Fibroblast of lung (primary cell): ENCODE data around the gene SH3D19. TPM values are rescaled to one million over a fixed set of nuclear protein-coding genes. Genes with fewer than 3 reads are reported as not detected.
A peak's percentile ranks its signal among the peaks of the same experiment; 100 is the strongest.

Experiments used
- DNase-seq, 2 donors: peaks; one replicate each; pipeline versions ENCODE4 v3.0.0 to v3.0.0-alpha.2; 2010; ENCODE audit warnings: low read depth in 2 of 2
- H2AFZ ChIP-seq: 2 replicates; pipeline ENCODE4 v1.5.1; 2012; ENCODE audit warnings: low read length, control low read depth, inconsistent platforms
- H3K27ac ChIP-seq: 2 replicates; pipeline ENCODE4 v1.5.1; 2011; ENCODE audit warnings: low read length, control low read depth; ENCODE audit not compliant: insufficient read depth
- H3K27me3 ChIP-seq: 2 replicates; pipeline ENCODE4 v1.5.1; 2011; ENCODE audit warnings: mild to moderate bottlenecking, low read length; ENCODE audit not compliant: control insufficient read depth, insufficient read depth
- H3K36me3 ChIP-seq: 2 replicates; pipeline ENCODE4 v1.5.1; 2011; ENCODE audit warnings: low read length; ENCODE audit not compliant: control insufficient read depth, insufficient read depth
- H3K4me1 ChIP-seq: 2 replicates; pipeline ENCODE4 v1.5.1; 2011; ENCODE audit warnings: low read length; ENCODE audit not compliant: control insufficient read depth, insufficient read depth; ENCODE audit errors: extremely low read depth
- H3K4me2 ChIP-seq: 2 replicates; pipeline ENCODE4 v1.5.1; 2011; ENCODE audit warnings: low read length, control low read depth; ENCODE audit not compliant: insufficient read depth; ENCODE audit errors: extremely low read depth
- H3K4me3 ChIP-seq, 4 experiments: fragments of 200-600 bp in 1 of 4; sonication (generic) in 1 of 4; replicated peaks in 1 of 4; 2 replicates each; pipeline ENCODE4 v1.5.1; 2011 to 2016; ENCODE audit warnings: low read length in 4 of 4, low read depth in 3 of 4, mild to moderate bottlenecking in 3 of 4, control low read depth in 2 of 4, inconsistent platforms in 1 of 4, mixed read lengths in 1 of 4; ENCODE audit not compliant: insufficient read depth in 1 of 4; ENCODE audit errors: control extremely low read depth in 1 of 4
- H3K79me2 ChIP-seq: 2 replicates; pipeline ENCODE4 v1.5.1; 2012; ENCODE audit warnings: mild to moderate bottlenecking, low read length, inconsistent platforms; ENCODE audit not compliant: control insufficient read depth, insufficient read depth
- H3K9ac ChIP-seq: 2 replicates; pipeline ENCODE4 v1.5.1; 2011; ENCODE audit warnings: mild to moderate bottlenecking, low read length, control low read depth; ENCODE audit not compliant: insufficient read depth
- H3K9me3 ChIP-seq: 2 replicates; pipeline ENCODE4 v1.5.1; 2012; ENCODE audit warnings: low read depth, low read length; ENCODE audit not compliant: control insufficient read depth, insufficient read depth
- H4K20me1 ChIP-seq: 2 replicates; pipeline ENCODE4 v1.5.1; 2011; ENCODE audit warnings: low read length; ENCODE audit not compliant: control insufficient read depth, insufficient read depth; ENCODE audit errors: extremely low read depth
- EZH2 ChIP-seq: IDR thresholded peaks from 2 replicates; pipeline ENCODE4 v1.5.1; 2012; ENCODE audit warnings: low read length, control low read depth, mild to moderate bottlenecking; ENCODE audit errors: missing control alignments
- polyA plus RNA-seq, 2 donors: library from polyadenylated mRNA; depleted of rRNA in 1 of 2; stranded (reverse) in 1 of 2; unstranded in 1 of 2; fragments of >200 nt; gene quantifications; 2 replicates each; pipeline ENCODE4 v1.2.1, GENCODE V29; 2011 to 2012; ENCODE audit warnings: missing spikeins in 1 of 2
- total RNA-seq: library from RNA; depleted of rRNA; stranded (reverse); fragments of >200 nt; gene quantifications from 2 replicates; pipeline ENCODE4 v1.2.1, GENCODE V29; 2014
- TF ChIP-seq, protein P1 (sequence below), 2 donors: IDR thresholded peaks in 1 of 2; conservative IDR thresholded peaks in 1 of 2; 1 replicate in 1 of 2; 2 replicates in 1 of 2; pipeline ENCODE4 v1.5.1; 2011 to 2012; ENCODE audit warnings: low read length in 2 of 2, control low read depth in 1 of 2, inconsistent platforms in 1 of 2, low read depth in 1 of 2, mild to moderate bottlenecking in 1 of 2

Gene SH3D19
- total and polyA plus RNA-seq, 2 donors (not counting 1 experiment from before 2014, with no cell fraction given), result 31.4 to 41.3 TPM

DNA sequence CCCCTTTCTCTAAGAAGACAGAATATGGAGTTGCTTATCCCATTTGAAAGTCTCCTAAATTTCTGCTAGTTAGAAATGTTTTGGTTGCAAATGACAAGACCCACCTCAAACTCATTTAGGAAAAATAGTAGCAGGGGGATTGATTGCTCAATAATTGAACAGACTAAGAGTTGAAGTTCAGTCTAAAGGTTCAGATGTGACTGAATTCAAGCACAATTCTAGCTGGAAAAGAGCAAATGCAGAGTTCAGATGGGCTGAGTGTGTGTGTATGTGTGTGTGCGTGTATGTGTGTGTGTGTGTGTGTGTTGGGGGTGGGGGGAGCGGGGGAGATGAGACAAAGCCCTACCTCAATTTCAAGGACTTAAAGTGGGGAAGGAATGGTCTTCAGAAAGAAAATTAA lies 35.7 kb upstream of the SH3D19 start:
- no peaks in the 10 kb centered on the region for H3K9me3 ChIP-seq
- H4K20me1 ChIP-seq, result no peaks in the 10 kb centered on the region
- no peaks in the 10 kb centered on the region for H3K36me3 ChIP-seq
- H3K4me1 ChIP-seq, result no peaks in the 10 kb centered on the region
- no peak for DNase-seq
- no peak overlapping the region for H3K27ac ChIP-seq
- no peak overlapping the region for H3K9ac ChIP-seq
- no peak for TF ChIP-seq EZH2
- TF ChIP-seq, protein P1, sequence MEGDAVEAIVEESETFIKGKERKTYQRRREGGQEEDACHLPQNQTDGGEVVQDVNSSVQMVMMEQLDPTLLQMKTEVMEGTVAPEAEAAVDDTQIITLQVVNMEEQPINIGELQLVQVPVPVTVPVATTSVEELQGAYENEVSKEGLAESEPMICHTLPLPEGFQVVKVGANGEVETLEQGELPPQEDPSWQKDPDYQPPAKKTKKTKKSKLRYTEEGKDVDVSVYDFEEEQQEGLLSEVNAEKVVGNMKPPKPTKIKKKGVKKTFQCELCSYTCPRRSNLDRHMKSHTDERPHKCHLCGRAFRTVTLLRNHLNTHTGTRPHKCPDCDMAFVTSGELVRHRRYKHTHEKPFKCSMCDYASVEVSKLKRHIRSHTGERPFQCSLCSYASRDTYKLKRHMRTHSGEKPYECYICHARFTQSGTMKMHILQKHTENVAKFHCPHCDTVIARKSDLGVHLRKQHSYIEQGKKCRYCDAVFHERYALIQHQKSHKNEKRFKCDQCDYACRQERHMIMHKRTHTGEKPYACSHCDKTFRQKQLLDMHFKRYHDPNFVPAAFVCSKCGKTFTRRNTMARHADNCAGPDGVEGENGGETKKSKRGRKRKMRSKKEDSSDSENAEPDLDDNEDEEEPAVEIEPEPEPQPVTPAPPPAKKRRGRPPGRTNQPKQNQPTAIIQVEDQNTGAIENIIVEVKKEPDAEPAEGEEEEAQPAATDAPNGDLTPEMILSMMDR (conservative IDR thresholded peaks at IDR 0.05 in 1 of 2, IDR thresholded peaks at IDR 0.05 in 1 of 2; ENCODE audit: low read depth in 1 of 2, low read length in 2 of 2), result no peak
- H3K4me3 ChIP-seq, result no peak overlapping the region
- no peaks in the 10 kb centered on the region for H3K27me3 ChIP-seq
- H2AFZ ChIP-seq, result no peak overlapping the region
- H3K79me2 ChIP-seq, result no peaks in the 10 kb centered on the region
- H3K4me2 ChIP-seq, result no peak overlapping the region

DNA sequence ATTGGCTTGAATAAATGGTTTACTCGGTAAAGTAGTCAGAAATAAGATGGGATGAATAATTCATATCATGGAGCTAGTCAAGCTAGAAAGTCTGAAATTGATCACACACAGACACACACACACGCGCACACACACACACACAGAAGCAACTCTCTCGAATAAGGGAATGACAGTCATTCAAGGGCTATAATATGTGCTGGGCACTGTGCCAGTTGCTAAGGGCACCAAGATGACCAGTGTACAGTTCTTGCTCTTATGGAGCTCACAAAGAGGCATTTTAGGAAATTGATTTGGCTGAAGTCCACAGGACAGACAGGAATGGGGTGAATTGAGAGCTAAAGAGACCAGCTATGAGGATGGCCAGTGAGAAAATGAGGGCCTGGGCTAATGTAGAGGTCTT lies 34.2 kb upstream of the SH3D19 start:
- Histone ChIP-seq H3K4me2 (no peak overlapping the region), H3K36me3 (no peaks in the 10 kb centered on the region), H3K4me1 (no peaks in the 10 kb centered on the region)

DNA sequence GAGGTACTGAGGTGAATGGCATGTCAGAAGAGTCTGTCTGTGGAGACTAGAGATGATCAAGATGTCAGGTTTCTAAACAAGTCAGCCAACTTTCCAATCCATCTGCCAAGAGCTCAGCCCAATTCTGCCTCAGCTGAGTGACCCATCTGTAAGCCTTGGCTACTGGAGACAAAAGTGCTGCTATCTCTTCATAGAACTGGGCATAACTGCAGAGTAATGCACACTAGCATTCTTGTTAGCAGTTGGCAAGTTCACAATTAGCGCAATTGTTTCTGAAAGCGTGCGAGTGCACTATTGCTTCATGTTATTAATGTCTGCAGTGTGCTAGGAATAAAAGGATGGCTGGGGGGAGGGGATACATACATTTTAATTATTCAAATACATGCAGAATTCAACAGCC lies 32.9 kb upstream of the SH3D19 start:
- Histone ChIP-seq H4K20me1 (no peaks in the 10 kb centered on the region), H3K79me2 (no peaks in the 10 kb centered on the region), H3K4me1 (no peaks in the 10 kb centered on the region), H3K4me3 (no peak overlapping the region), H3K27me3 (no peaks in the 10 kb centered on the region), H3K4me2 (no peak overlapping the region), H3K9me3 (no peaks in the 10 kb centered on the region), H2AFZ (no peak overlapping the region), H3K27ac (no peak overlapping the region), H3K9ac (no peak overlapping the region), H3K36me3 (no peaks in the 10 kb centered on the region)
- TF ChIP-seq, protein P1 (conservative IDR thresholded peaks at IDR 0.05 in 1 of 2, IDR thresholded peaks at IDR 0.05 in 1 of 2; ENCODE audit: low read depth in 1 of 2, low read length in 2 of 2), result no peak
- no peak for TF ChIP-seq EZH2
- peak in 1 of 2 donors; percentile 3 for DNase-seq

More for the DNA sequence above, 34.2 kb upstream of the SH3D19 start:
- Histone ChIP-seq H3K9me3 (no peaks in the 10 kb centered on the region), H3K79me2 (no peaks in the 10 kb centered on the region), H2AFZ (no peak overlapping the region), H3K27me3 (no peaks in the 10 kb centered on the region), H3K9ac (no peak overlapping the region), H3K27ac (no peak overlapping the region), H4K20me1 (no peaks in the 10 kb centered on the region), H3K4me3 (no peak overlapping the region)
- no peak for TF ChIP-seq EZH2
- TF ChIP-seq, protein P1 (conservative IDR thresholded peaks at IDR 0.05 in 1 of 2, IDR thresholded peaks at IDR 0.05 in 1 of 2; ENCODE audit: low read depth in 1 of 2, low read length in 2 of 2), result no peak
- DNase-seq, result no peak
